WTC11 (cell line): ENCODE results near the gene MAPK11. TPM values are rescaled to one million over a fixed set of nuclear protein-coding genes. Genes with fewer than 3 reads are reported as not detected.

Experiments used
- ATAC-seq: fragments of 200-7000 bp; cut with Tn5 transposase; 2 replicates; pipeline ENCODE4 v1.10.0; 2021; ENCODE audit warnings: mild to moderate bottlenecking, moderate library complexity
- CTCF ChIA-PET: fragments of 300-600 bp; sonication (Branson Sonifier 250); formaldehyde crosslinking; loops from one replicate; lab custom pipeline; 2021; ENCODE audit warnings: antibody characterized with exemption; lab: Charles Lee
- POLR2A ChIA-PET: fragments of 350-600 bp; sonication (Branson Sonifier 250); formaldehyde crosslinking; loops from one replicate; lab custom pipeline; 2021; ENCODE audit warnings: antibody characterized with exemption; lab: Charles Lee
- DNase-seq: peaks from one replicate; pipeline ENCODE4 v3.0.0; 2021; ENCODE audit warnings: low spot score
- H3K27ac Mint-ChIP-seq: 2 replicates; pipeline ENCODE4 v1.8.0; 2021; ENCODE audit warnings: mixed read lengths
- H3K27me3 Mint-ChIP-seq: 2 replicates; pipeline ENCODE4 v1.8.0; 2021; ENCODE audit warnings: low read depth, mild to moderate bottlenecking, moderate library complexity, mixed read lengths
- H3K36me3 Mint-ChIP-seq: 2 replicates; pipeline ENCODE4 v1.8.0; 2021; ENCODE audit warnings: mixed read lengths
- H3K4me1 Mint-ChIP-seq: 2 replicates; pipeline ENCODE4 v1.8.0; 2022; ENCODE audit warnings: mixed read lengths
- H3K4me3 Mint-ChIP-seq: 2 replicates; pipeline ENCODE4 v1.8.0; 2021; ENCODE audit warnings: mild to moderate bottlenecking, moderate library complexity, mixed read lengths
- H3K9me3 Mint-ChIP-seq: 2 replicates; pipeline ENCODE4 v1.8.0; 2021; ENCODE audit warnings: mixed read lengths
- CREB1 ChIP-seq: sonication (generic); formaldehyde crosslinking; IDR thresholded peaks from 2 replicates; pipeline ENCODE4 v1.8.0; 2023; ENCODE audit warnings: mild to moderate bottlenecking, missing genetic modification reagents
- E2F1 ChIP-seq: sonication (generic); formaldehyde crosslinking; IDR thresholded peaks from 2 replicates; pipeline ENCODE4 v1.8.0; 2022; ENCODE audit warnings: mild to moderate bottlenecking, missing genetic modification reagents
- ELF4 ChIP-seq: sonication (generic); formaldehyde crosslinking; IDR thresholded peaks from 2 replicates; pipeline ENCODE4 v1.8.1; 2022; ENCODE audit warnings: low read depth, mild to moderate bottlenecking, moderate library complexity, missing genetic modification reagents
- EMX1 ChIP-seq: fragments of 250-450 bp; sonication (Bioruptor Pico); IDR thresholded peaks from 2 replicates; pipeline ENCODE4 v1.8.0; 2021; ENCODE audit warnings: mild to moderate bottlenecking
- ERG ChIP-seq: fragments of 250-450 bp; sonication (Bioruptor Pico); IDR thresholded peaks from 2 replicates; pipeline ENCODE4 v1.8.0; 2021; ENCODE audit warnings: mild to moderate bottlenecking
- ESRRA ChIP-seq: sonication (generic); formaldehyde crosslinking; IDR thresholded peaks from 2 replicates; pipeline ENCODE4 v1.8.1; 2022; ENCODE audit warnings: mild to moderate bottlenecking, missing genetic modification reagents, borderline replicate concordance
- FOXK1 ChIP-seq: sonication (generic); formaldehyde crosslinking; IDR thresholded peaks from 2 replicates; pipeline ENCODE4 v1.8.0; 2022; ENCODE audit warnings: mild to moderate bottlenecking, moderate library complexity, missing genetic modification reagents
- HMGXB4 ChIP-seq: sonication (generic); formaldehyde crosslinking; IDR thresholded peaks from 2 replicates; pipeline ENCODE4 v1.8.1; 2023; ENCODE audit warnings: mild to moderate bottlenecking, moderate library complexity, missing genetic modification reagents
- IRF2 ChIP-seq: sonication (generic); formaldehyde crosslinking; IDR thresholded peaks from 2 replicates; pipeline ENCODE4 v1.8.0; 2022; ENCODE audit warnings: low read depth, missing genetic modification reagents, borderline replicate concordance
- KAT7 ChIP-seq: sonication (generic); formaldehyde crosslinking; IDR thresholded peaks from 2 replicates; pipeline ENCODE4 v1.8.1; 2023; ENCODE audit warnings: missing genetic modification reagents, mild to moderate bottlenecking, borderline replicate concordance
- MAX ChIP-seq: sonication (generic); formaldehyde crosslinking; IDR thresholded peaks from 2 replicates; pipeline ENCODE4 v1.8.0; 2022; ENCODE audit warnings: mild to moderate bottlenecking, missing genetic modification reagents
- NFE2L1 ChIP-seq: sonication (generic); formaldehyde crosslinking; IDR thresholded peaks from 2 replicates; pipeline ENCODE4 v1.8.1; 2023; ENCODE audit warnings: missing genetic modification reagents
- PRDM15 ChIP-seq: sonication (generic); formaldehyde crosslinking; IDR thresholded peaks from 2 replicates; pipeline ENCODE4 v1.8.0; 2022; ENCODE audit warnings: missing genetic modification reagents
- RELA ChIP-seq: sonication (generic); formaldehyde crosslinking; IDR thresholded peaks from 2 replicates; pipeline ENCODE4 v1.8.1; 2022; ENCODE audit warnings: missing genetic modification reagents, mild to moderate bottlenecking, borderline replicate concordance
- TP53 ChIP-seq: sonication (generic); formaldehyde crosslinking; IDR thresholded peaks from 2 replicates; pipeline ENCODE4 v1.8.1; 2023; ENCODE audit warnings: mild to moderate bottlenecking, missing genetic modification reagents
- ZBTB21 ChIP-seq: sonication (generic); formaldehyde crosslinking; IDR thresholded peaks from 2 replicates; pipeline ENCODE4 v1.8.1; 2023; ENCODE audit warnings: mild to moderate bottlenecking, missing genetic modification reagents, borderline replicate concordance
- ZNF317 ChIP-seq: sonication (generic); formaldehyde crosslinking; IDR thresholded peaks from 2 replicates; pipeline ENCODE4 v1.8.1; 2023; ENCODE audit warnings: low read depth, mild to moderate bottlenecking, moderate library complexity, missing genetic modification reagents, borderline replicate concordance
- ZNF671 ChIP-seq: fragments of 250-450 bp; sonication (Bioruptor Pico); IDR thresholded peaks from 2 replicates; pipeline ENCODE4 v1.8.0; 2021; ENCODE audit warnings: mild to moderate bottlenecking
- ZSCAN18 ChIP-seq: fragments of 250-450 bp; sonication (Bioruptor Pico); IDR thresholded peaks from 2 replicates; pipeline ENCODE4 v2.1.2; 2022; ENCODE audit warnings: mild to moderate bottlenecking, moderate library complexity
- total RNA-seq: library from RNA; stranded (reverse); gene quantifications from 3 replicates; pipeline ENCODE4 v1.2.3, GENCODE V29; 2021

MAPK11 gene
- total RNA-seq, 1 experiment from 2014 or later: 2.3 TPM

GRCh38 chr22:50307890-50308596, 37.9 kb upstream of the MAPK11 start (continued):
- no peak for TF ChIP-seq PRDM15 (CRISPR knock-in tag)
- TF ChIP-seq E2F1 (CRISPR knock-in tag): no peak
- TF ChIP-seq ELF4 (CRISPR knock-in tag): no peak

- H3K9me3 Mint-ChIP-seq: no peaks in the 10 kb centered on the region
- TF ChIP-seq ZBTB21 (CRISPR knock-in tag) (peak; percentile 36; the same call in 1 of the 2 replicates), ERG (CRISPR knock-in tag) (no peak), RELA (CRISPR knock-in tag) (no peak), ZSCAN18 (CRISPR knock-in tag) (no peak), MAX (CRISPR knock-in tag) (0 out of 2 replicates have a peak, but pooled peaks have one; percentile 24), FOXK1 (CRISPR knock-in tag) (no peak), CREB1 (no peak), NFE2L1 (CRISPR knock-in tag) (no peak), ZNF317 (CRISPR knock-in tag) (no peak), KAT7 (CRISPR knock-in tag) (0 out of 2 replicates have a peak, but pooled peaks have one; percentile 32), PRDM15 (CRISPR knock-in tag) (no peak), TP53 (0 out of 2 replicates have a peak, but pooled peaks have one; percentile 7), ZNF671 (CRISPR knock-in tag) (no peak), IRF2 (CRISPR knock-in tag) (no peak), HMGXB4 (CRISPR knock-in tag) (peak; percentile 31; the same call in 1 of the 2 replicates), ESRRA (CRISPR knock-in tag) (no peak), EMX1 (CRISPR knock-in tag) (no peak)
These were observed 36.9 kb upstream of the MAPK11 start, which contains the start of gene PLXNB2 for GRCh38 chr22:50306753-50307749. Gene PLXNB2 (minus strand): TSS chr22:50307646. CDS start chr22:50290584, 17,062 bp downstream.

More at GRCh38 chr22:50306753-50307749, 36.9 kb upstream of the MAPK11 start, which contains the start of gene PLXNB2:
- ChIA-PET POLR2A (interaction anchor here (1.0 to 2.2 kb wide), 4 partner anchors 14 to 385 kb away, joined by 3 to 10 read pairs (median 3); no protein-coding TSS in a partner anchor), CTCF (interaction anchor here (0.9 to 2.2 kb wide), 10 partner anchors 9 to 219 kb away, joined by 3 to 9 read pairs (median 5); partner anchors contain the start of gene SCO2)
- Mint-ChIP-seq H3K4me3 (peak within 1 kb of the TSS; percentile 35), H3K27ac (no peak within 1 kb of the TSS), H3K27me3 (peaks cover 6% of the 10 kb centered on the region; the same call in 1 of the 2 replicates), H3K36me3 (no peaks in the 10 kb centered on the region), H3K4me1 (peaks cover 29% of the 10 kb centered on the region)
- ATAC-seq: peak; percentile 31
- DNase-seq: peak; percentile 73
